HepG2 (cell line): ENCODE data around the gene BUD23. TPM values are rescaled to one million over a fixed set of nuclear protein-coding genes. Genes with fewer than 3 reads are reported as not detected.

Source experiments
- AFF4 ChIP-seq: sonication (generic); formaldehyde crosslinking; IDR thresholded peaks from 2 replicates; pipeline ENCODE4 v1.4.0; 2020; ENCODE audit warnings: missing genetic modification reagents
- KDM3A ChIP-seq: IDR thresholded peaks from 2 replicates; pipeline ENCODE4 v1.6.1; 2018; ENCODE audit warnings: low read depth, missing compliant biosample characterization
- KDM6A ChIP-seq: IDR thresholded peaks from 2 replicates; pipeline ENCODE4 v1.6.1; 2016; ENCODE audit warnings: low read depth
- REPIN1 ChIP-seq: sonication (generic); formaldehyde crosslinking; IDR thresholded peaks from 2 replicates; pipeline ENCODE4 v1.8.0; 2022; ENCODE audit warnings: missing genetic modification reagents, low read depth, mild to moderate bottlenecking, borderline replicate concordance
- ZFP91 ChIP-seq: sonication (generic); formaldehyde crosslinking; IDR thresholded peaks from 2 replicates; pipeline ENCODE4 v1.9.0; 2022; ENCODE audit warnings: missing genetic modification reagents, mild to moderate bottlenecking, borderline replicate concordance
- ZNF160 ChIP-seq: sonication (generic); formaldehyde crosslinking; IDR thresholded peaks from 2 replicates; pipeline ENCODE4 v1.8.0; 2022; ENCODE audit warnings: mild to moderate bottlenecking, inconsistent platforms, missing genetic modification reagents
- polyA plus RNA-seq, 8 experiments: library from polyadenylated mRNA; depleted of rRNA in 3 of 8; stranded (reverse) in 7 of 8; unstranded in 1 of 8; fragments of >200 nt; fragmentation: Illumina TruSeq in 4 of 8; extraction: Trizol in 4 of 8; gene quantifications; 2 replicates each; pipeline versions ENCODE4 v1.2.1 to v1.2.3, GENCODE V29; 2011 to 2016; ENCODE audit warnings: low read depth in 4 of 8, missing spikeins in 1 of 8, mixed read lengths in 1 of 8; ENCODE audit not compliant: insufficient read depth in 1 of 8
- total RNA-seq, 5 experiments: library from RNA; depleted of rRNA; stranded (reverse); fragments of >200 nt; fragmentation: Illumina TruSeq; extraction: Trizol; gene quantifications; 2 replicates each; pipeline ENCODE4 v1.2.3, GENCODE V29; 2016; ENCODE audit warnings: low read depth in 1 of 5
- TF ChIP-seq, protein P1 (sequence below): sonication (generic); formaldehyde crosslinking; IDR thresholded peaks from 2 replicates; pipeline ENCODE4 v1.4.0; 2020; ENCODE audit warnings: missing genetic modification reagents; ENCODE audit errors: not compliant biosample characterization
- TF ChIP-seq, protein P2 (sequence below), 2 experiments: sonication (generic) in 1 of 2; formaldehyde crosslinking in 1 of 2; IDR thresholded peaks; 2 replicates each; pipeline versions ENCODE4 v1.6.1 to v1.9.0; 2014 to 2022; ENCODE audit warnings: antibody characterized with exemption in 1 of 2, borderline replicate concordance in 1 of 2, inconsistent platforms in 1 of 2, low read depth in 1 of 2, missing genetic modification reagents in 1 of 2
- TF ChIP-seq, protein P3 (sequence below), 2 experiments: IDR thresholded peaks; 2 replicates each; pipeline ENCODE4 v1.6.1; 2011 to 2012; ENCODE audit warnings: low read length in 2 of 2, borderline replicate concordance in 1 of 2, low read depth in 1 of 2, mild to moderate bottlenecking in 1 of 2, moderate library complexity in 1 of 2

The BUD23 gene
- total and polyA plus RNA-seq, 2 of the 13 experiments (the other 11 are each of a cell fraction or from before 2014, with no cell fraction given): 47.5 to 54.5 TPM

DNA sequence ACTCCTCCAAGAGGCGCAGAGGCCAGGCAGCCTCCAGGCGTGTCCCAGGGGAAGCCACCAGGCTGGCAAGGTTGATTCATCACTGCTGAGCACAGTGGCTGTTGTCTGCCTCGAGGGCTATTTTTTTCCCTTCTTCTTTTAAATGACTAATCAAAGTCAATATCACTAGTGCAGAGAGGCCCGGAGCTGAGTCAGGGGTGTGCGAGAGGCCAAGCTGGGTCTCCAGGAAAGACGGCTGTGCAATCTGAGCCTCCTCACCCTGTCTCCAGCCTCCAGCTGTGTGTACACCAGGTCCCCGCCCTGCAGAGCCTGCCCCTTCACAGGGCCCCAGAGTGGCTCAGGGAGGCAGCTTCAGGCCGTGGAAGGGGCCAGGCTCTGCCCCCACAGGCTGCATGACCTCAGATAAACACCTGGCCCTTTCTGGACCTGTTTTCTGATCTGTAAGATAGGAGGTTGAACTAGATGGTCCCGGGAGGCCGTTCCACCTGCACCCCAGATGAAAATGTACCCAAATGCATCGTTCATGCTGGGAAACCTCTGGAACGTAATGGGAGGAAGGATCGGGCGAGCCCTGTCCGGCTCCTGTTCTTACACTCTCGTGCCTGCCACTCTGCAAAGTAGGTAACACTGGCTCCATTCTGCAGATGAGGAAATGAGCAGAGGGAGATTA, 32.4 kb downstream of the BUD23 start (continued):
- TF ChIP-seq, protein P1, sequence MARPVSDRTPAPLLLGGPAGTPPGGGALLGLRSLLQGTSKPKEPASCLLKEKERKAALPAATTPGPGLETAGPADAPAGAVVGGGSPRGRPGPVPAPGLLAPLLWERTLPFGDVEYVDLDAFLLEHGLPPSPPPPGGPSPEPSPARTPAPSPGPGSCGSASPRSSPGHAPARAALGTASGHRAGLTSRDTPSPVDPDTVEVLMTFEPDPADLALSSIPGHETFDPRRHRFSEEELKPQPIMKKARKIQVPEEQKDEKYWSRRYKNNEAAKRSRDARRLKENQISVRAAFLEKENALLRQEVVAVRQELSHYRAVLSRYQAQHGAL (CRISPR knock-in tag): no peak
- TF ChIP-seq KDM6A: peak; percentile 82; the same call in 1 of the 2 replicates
- peak; percentile 58; the same call in 1 of the 2 replicates for TF ChIP-seq ZFP91 (CRISPR knock-in tag)
- TF ChIP-seq ZNF160 (CRISPR knock-in tag): no peak
- no peak for TF ChIP-seq AFF4 (CRISPR knock-in tag)
- TF ChIP-seq, protein P2, sequence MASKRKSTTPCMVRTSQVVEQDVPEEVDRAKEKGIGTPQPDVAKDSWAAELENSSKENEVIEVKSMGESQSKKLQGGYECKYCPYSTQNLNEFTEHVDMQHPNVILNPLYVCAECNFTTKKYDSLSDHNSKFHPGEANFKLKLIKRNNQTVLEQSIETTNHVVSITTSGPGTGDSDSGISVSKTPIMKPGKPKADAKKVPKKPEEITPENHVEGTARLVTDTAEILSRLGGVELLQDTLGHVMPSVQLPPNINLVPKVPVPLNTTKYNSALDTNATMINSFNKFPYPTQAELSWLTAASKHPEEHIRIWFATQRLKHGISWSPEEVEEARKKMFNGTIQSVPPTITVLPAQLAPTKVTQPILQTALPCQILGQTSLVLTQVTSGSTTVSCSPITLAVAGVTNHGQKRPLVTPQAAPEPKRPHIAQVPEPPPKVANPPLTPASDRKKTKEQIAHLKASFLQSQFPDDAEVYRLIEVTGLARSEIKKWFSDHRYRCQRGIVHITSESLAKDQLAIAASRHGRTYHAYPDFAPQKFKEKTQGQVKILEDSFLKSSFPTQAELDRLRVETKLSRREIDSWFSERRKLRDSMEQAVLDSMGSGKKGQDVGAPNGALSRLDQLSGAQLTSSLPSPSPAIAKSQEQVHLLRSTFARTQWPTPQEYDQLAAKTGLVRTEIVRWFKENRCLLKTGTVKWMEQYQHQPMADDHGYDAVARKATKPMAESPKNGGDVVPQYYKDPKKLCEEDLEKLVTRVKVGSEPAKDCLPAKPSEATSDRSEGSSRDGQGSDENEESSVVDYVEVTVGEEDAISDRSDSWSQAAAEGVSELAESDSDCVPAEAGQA (IDR thresholded peaks at IDR 0.05; ENCODE audit: low read depth): peak; percentile 59; the same call in 1 of the 2 replicates
- TF ChIP-seq, protein P2 (CRISPR knock-in tag; IDR thresholded peaks at IDR 0.05; ENCODE audit: borderline replicate concordance): no peak
- TF ChIP-seq, protein P3, sequence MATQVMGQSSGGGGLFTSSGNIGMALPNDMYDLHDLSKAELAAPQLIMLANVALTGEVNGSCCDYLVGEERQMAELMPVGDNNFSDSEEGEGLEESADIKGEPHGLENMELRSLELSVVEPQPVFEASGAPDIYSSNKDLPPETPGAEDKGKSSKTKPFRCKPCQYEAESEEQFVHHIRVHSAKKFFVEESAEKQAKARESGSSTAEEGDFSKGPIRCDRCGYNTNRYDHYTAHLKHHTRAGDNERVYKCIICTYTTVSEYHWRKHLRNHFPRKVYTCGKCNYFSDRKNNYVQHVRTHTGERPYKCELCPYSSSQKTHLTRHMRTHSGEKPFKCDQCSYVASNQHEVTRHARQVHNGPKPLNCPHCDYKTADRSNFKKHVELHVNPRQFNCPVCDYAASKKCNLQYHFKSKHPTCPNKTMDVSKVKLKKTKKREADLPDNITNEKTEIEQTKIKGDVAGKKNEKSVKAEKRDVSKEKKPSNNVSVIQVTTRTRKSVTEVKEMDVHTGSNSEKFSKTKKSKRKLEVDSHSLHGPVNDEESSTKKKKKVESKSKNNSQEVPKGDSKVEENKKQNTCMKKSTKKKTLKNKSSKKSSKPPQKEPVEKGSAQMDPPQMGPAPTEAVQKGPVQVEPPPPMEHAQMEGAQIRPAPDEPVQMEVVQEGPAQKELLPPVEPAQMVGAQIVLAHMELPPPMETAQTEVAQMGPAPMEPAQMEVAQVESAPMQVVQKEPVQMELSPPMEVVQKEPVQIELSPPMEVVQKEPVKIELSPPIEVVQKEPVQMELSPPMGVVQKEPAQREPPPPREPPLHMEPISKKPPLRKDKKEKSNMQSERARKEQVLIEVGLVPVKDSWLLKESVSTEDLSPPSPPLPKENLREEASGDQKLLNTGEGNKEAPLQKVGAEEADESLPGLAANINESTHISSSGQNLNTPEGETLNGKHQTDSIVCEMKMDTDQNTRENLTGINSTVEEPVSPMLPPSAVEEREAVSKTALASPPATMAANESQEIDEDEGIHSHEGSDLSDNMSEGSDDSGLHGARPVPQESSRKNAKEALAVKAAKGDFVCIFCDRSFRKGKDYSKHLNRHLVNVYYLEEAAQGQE (IDR thresholded peaks at IDR 0.05; ENCODE audit: borderline replicate concordance in 1 of 2, low read depth in 1 of 2, low read length in 2 of 2): peak in 1 of 2 experiments; percentile 56; a peak in 1 of 4 replicates
- 0 out of 2 replicates have a peak, but pooled peaks have one; percentile 46 for TF ChIP-seq KDM3A (CRISPR knock-in tag)
- 0 out of 2 replicates have a peak, but pooled peaks have one; percentile 53 for TF ChIP-seq REPIN1 (CRISPR knock-in tag)
